Vagina (tissue), 2 donors: ENCODE measurements around the gene KCNK16. TPM values are rescaled to one million over a fixed set of nuclear protein-coding genes. Genes with fewer than 3 reads are reported as not detected.

Source experiments
- DNase-seq, 2 donors: peaks; one replicate each; pipeline ENCODE4 v3.0.0-alpha.2; 2017; ENCODE audit errors: extremely low spot score in 2 of 2
- H3K27ac ChIP-seq: fragments of 200-600 bp; sonication (generic); one replicate; pipeline ENCODE4 v1.5.1; 2019
- H3K27me3 ChIP-seq: fragments of 200-600 bp; sonication (generic); one replicate; pipeline ENCODE4 v1.5.1; 2019
- H3K36me3 ChIP-seq, 2 donors: fragments of 200-600 bp; sonication (generic); one replicate each; pipeline ENCODE4 v1.5.1; 2017 to 2019
- H3K4me1 ChIP-seq: fragments of 200-600 bp; sonication (generic); one replicate; pipeline ENCODE4 v1.5.1; 2019
- H3K4me3 ChIP-seq, 2 donors: fragments of 200-600 bp; sonication (generic); 1 replicate in 1 of 2; 2 replicates in 1 of 2; pipeline ENCODE4 v1.5.1; 2016 to 2019
- H3K9me3 ChIP-seq: fragments of 200-600 bp; sonication (generic); one replicate; pipeline ENCODE4 v1.5.1; 2019
- CTCF ChIP-seq, 3 experiments: fragments of 450-650 bp in 2 of 3; fragments of 200-600 bp in 1 of 3; sonication (generic) in 1 of 3; IDR thresholded peaks; one replicate each; pipeline ENCODE4 v1.5.1; 2017 to 2019; ENCODE audit warnings: antibody characterized with exemption in 3 of 3, mild to moderate bottlenecking in 2 of 3, moderate library complexity in 2 of 3
- POLR2A ChIP-seq, 2 donors: fragments of 450-650 bp; IDR thresholded peaks; one replicate each; pipeline ENCODE4 v1.6.1; 2017; ENCODE audit warnings: antibody characterized with exemption in 2 of 2, mild to moderate bottlenecking in 2 of 2, moderate library complexity in 2 of 2
- POLR2AphosphoS5 ChIP-seq, 2 donors: sonication (generic); formaldehyde crosslinking; IDR thresholded peaks; one replicate each; pipeline ENCODE4 v1.9.0; 2017; ENCODE audit warnings: antibody characterized with exemption in 2 of 2, mild to moderate bottlenecking in 2 of 2, low read depth in 1 of 2; ENCODE audit not compliant: insufficient read depth in 1 of 2
- intact Hi-C: fragments of 100-400 bp; cut with DNase I; formaldehyde crosslinking; loops from one replicate; pipeline ENCODE4 v1.15.1; 2023
- total RNA-seq: library from RNA; depleted of rRNA; stranded (reverse); fragments of >200 nt; gene quantifications from one replicate; pipeline ENCODE4 v1.2.3, GENCODE V29; 2016

The KCNK16 gene
- total RNA-seq, result not detected

- DNase-seq, result no peak
- no peaks in the 10 kb centered on the region for H3K27me3 ChIP-seq
Observed at GRCh38 chr6:39322306-39322850, at the start of gene KCNK16. TSS of gene KCNK16 (minus strand) at chr6:39322702. CDS start at chr6:39322540, 162 bp downstream.

GRCh38 chr6:39370390-39370789 is 47.9 kb upstream of the KCNK16 start:
- Histone ChIP-seq H3K4me3 (no peak overlapping the region), H3K4me1 (no peaks in the 10 kb centered on the region), H3K27me3 (no peaks in the 10 kb centered on the region), H3K27ac (no peak overlapping the region), H3K36me3 (no peaks in the 10 kb centered on the region), H3K9me3 (no peaks in the 10 kb centered on the region)
- intact Hi-C loops, result loop anchor here (10.0 kb wide), 1 partner anchor 524 kb away; no protein-coding TSS in a partner anchor
- DNase-seq, result no peak
- TF ChIP-seq POLR2A (IDR thresholded peaks at IDR 0.05) (no peak), CTCF (IDR thresholded peaks at IDR 0.05) (no peak), POLR2AphosphoS5 (IDR thresholded peaks at IDR 0.05; ENCODE audit: insufficient read depth in 1 of 2, low read depth in 1 of 2) (no peak)

More at GRCh38 chr6:39322306-39322850, at the start of gene KCNK16:
- Histone ChIP-seq H3K36me3 (no peaks in the 10 kb centered on the region), H3K9me3 (no peaks in the 10 kb centered on the region), H3K4me1 (no peaks in the 10 kb centered on the region), H3K4me3 (no peak within 1 kb of the TSS), H3K27ac (no peak within 1 kb of the TSS)
- TF ChIP-seq CTCF (IDR thresholded peaks at IDR 0.05), result no peak
- TF ChIP-seq POLR2A (IDR thresholded peaks at IDR 0.05), result no peak
- no peak for TF ChIP-seq POLR2AphosphoS5 (IDR thresholded peaks at IDR 0.05; ENCODE audit: insufficient read depth in 1 of 2, low read depth in 1 of 2)
- intact Hi-C loops, result no loop called here

GRCh38 chr6:39369987-39370386 is 47.5 kb upstream of the KCNK16 start:
- Histone ChIP-seq H3K9me3 (no peaks in the 10 kb centered on the region), H3K36me3 (no peaks in the 10 kb centered on the region)
- no peak for DNase-seq

GRCh38 chr6:39367700-39368099 is 45.2 kb upstream of the KCNK16 start:
- intact Hi-C loops, result no loop called here
- TF ChIP-seq POLR2AphosphoS5 (IDR thresholded peaks at IDR 0.05; ENCODE audit: insufficient read depth in 1 of 2, low read depth in 1 of 2) (no peak), POLR2A (IDR thresholded peaks at IDR 0.05) (no peak), CTCF (IDR thresholded peaks at IDR 0.05) (no peak)
- no peak overlapping the region for H3K4me3 ChIP-seq
- no peak overlapping the region for H3K27ac ChIP-seq
- no peaks in the 10 kb centered on the region for H3K9me3 ChIP-seq
- DNase-seq, result no peak
- H3K27me3 ChIP-seq, result no peaks in the 10 kb centered on the region
- H3K4me1 ChIP-seq, result no peaks in the 10 kb centered on the region
- no peaks in the 10 kb centered on the region for H3K36me3 ChIP-seq

More at GRCh38 chr6:39369987-39370386, 47.5 kb upstream of the KCNK16 start:
- no peaks in the 10 kb centered on the region for H3K4me1 ChIP-seq
- H3K4me3 ChIP-seq, result no peak overlapping the region
- intact Hi-C loops, result loop anchor here (10.0 kb wide), 1 partner anchor 525 kb away; no protein-coding TSS in a partner anchor
- TF ChIP-seq POLR2A (IDR thresholded peaks at IDR 0.05) (no peak), POLR2AphosphoS5 (IDR thresholded peaks at IDR 0.05; ENCODE audit: insufficient read depth in 1 of 2, low read depth in 1 of 2) (no peak), CTCF (IDR thresholded peaks at IDR 0.05) (no peak)
- H3K27ac ChIP-seq, result no peak overlapping the region
- H3K27me3 ChIP-seq, result no peaks in the 10 kb centered on the region

- Histone ChIP-seq H3K27me3 (no peaks in the 10 kb centered on the region), H3K4me1 (no peaks in the 10 kb centered on the region), H3K4me3 (no peak overlapping the region), H3K9me3 (no peaks in the 10 kb centered on the region), H3K36me3 (no peaks in the 10 kb centered on the region), H3K27ac (no peak overlapping the region)
- intact Hi-C loops, result no loop called here
- DNase-seq, result peak in 1 of 2 donors; percentile 65
- no peak for TF ChIP-seq CTCF (IDR thresholded peaks at IDR 0.05)
- TF ChIP-seq POLR2A (IDR thresholded peaks at IDR 0.05), result no peak
- no peak for TF ChIP-seq POLR2AphosphoS5 (IDR thresholded peaks at IDR 0.05; ENCODE audit: insufficient read depth in 1 of 2, low read depth in 1 of 2)
Observed at GRCh38 chr6:39366931-39367618, 44.6 kb upstream of the KCNK16 start.
